ENCODE data around the gene EMP2.

DNA sequence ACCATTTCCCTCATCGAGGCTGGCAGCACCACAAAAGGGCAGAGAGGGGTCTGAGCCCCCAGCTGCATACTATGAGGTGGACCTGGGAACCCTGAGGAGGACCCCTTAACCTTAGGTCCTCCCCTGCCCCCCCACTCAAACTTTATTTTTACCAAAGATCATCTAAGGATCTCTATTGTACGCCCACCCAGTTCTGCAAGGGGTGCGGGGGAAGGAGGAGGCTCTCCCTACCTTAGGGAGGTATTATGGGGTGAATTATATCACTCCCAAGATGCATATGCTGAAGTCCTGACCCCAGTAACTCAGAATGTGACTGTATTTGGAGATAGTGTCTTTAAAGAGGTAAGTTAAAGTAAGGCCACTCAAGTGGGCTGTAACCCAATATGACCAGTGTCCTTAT lies 26.8 kb upstream of the EMP2 start:
- TF ChIP-seq, protein P1, sequence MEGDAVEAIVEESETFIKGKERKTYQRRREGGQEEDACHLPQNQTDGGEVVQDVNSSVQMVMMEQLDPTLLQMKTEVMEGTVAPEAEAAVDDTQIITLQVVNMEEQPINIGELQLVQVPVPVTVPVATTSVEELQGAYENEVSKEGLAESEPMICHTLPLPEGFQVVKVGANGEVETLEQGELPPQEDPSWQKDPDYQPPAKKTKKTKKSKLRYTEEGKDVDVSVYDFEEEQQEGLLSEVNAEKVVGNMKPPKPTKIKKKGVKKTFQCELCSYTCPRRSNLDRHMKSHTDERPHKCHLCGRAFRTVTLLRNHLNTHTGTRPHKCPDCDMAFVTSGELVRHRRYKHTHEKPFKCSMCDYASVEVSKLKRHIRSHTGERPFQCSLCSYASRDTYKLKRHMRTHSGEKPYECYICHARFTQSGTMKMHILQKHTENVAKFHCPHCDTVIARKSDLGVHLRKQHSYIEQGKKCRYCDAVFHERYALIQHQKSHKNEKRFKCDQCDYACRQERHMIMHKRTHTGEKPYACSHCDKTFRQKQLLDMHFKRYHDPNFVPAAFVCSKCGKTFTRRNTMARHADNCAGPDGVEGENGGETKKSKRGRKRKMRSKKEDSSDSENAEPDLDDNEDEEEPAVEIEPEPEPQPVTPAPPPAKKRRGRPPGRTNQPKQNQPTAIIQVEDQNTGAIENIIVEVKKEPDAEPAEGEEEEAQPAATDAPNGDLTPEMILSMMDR (IDR thresholded peaks at IDR 0.05 in 8 of 11, conservative IDR thresholded peaks at IDR 0.05 in 3 of 11): no peak
- TF ChIP-seq POLR2A (IDR thresholded peaks at IDR 0.05) (no peak), POLR2AphosphoS5 (IDR thresholded peaks at IDR 0.05) (no peak)

Measured in spleen (tissue), 7 donors.